Caki2 (cell line): ENCODE results near the gene TMEM138. TPM values are rescaled to one million over a fixed set of nuclear protein-coding genes. Genes with fewer than 3 reads are reported as not detected.

Experiments used
- DNase-seq: peaks from one replicate; pipeline ENCODE4 v3.0.0-alpha.2; 2015; ENCODE audit warnings: low read depth
- in situ Hi-C: cut with HindIII; loops from 2 replicates; pipeline ENCODE4 v1.10.0; 2016; ENCODE audit warnings: low sequenced_read_pairs, low pct_unique_long_range_greater_than_20kb, mixed read lengths
- total RNA-seq: library from RNA; depleted of rRNA; stranded (reverse); fragments of >200 nt; shearing (Covaris generic); gene quantifications from 2 replicates; pipeline ENCODE4 v1.2.3, GENCODE V29; 2014; ENCODE audit warnings: low replicate concordance; rRNA removed

Gene TMEM138
- 13.2 and 31.3 TPM in 2 replicates for total RNA-seq

DNA sequence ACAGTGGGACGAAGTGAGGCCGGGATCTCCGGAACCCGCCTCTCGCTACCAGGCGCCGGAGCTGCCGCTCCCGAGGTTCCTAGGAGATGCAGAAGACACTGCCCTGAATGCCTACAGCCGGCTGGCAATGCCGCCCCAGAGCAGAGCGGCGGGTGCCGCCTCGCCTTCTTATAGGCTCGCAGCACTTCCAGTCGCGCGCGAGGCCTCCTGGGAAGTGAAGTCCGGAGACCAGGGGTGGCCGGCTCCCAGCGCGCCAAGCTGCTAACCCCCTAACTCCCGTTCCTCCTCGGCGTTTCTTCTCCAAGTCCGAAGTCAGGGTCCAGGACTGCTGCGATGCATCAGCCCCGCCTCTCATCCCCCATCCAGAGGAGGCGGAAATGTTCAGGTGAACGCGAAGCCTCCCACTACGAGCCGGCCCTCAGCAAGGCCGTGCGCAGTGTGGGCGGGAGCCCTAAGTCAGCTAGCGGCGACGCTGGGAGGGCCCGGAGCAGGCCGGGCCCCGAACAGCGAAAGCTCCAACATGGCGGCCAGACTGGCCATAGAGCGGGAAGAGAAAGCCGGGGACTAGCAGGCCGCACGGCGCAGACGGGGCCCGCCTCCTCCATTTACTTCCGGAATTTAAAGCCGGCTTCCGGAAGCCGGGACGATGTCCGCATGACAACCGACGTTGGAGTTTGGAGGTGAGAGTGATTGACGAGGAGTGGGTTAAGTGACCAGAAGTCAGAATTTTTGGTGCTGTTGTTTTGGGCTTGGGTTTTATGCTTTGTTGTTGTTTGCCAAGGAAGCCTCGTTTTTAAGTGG is at the start of gene TMEM138, which contains the start of gene CYB561A3:
Gene TMEM138, plus strand, starts transcription at position 634 of the 801 bp plus-strand sequence. CDS start 2,017 bp downstream, outside the sequence.
Gene CYB561A3, minus strand, starts transcription at position 142 of the 801 bp plus-strand sequence. CDS start 5,169 bp downstream, outside the sequence.
- peak; percentile 93 for DNase-seq
- in situ Hi-C loops: no loop called here

DNA sequence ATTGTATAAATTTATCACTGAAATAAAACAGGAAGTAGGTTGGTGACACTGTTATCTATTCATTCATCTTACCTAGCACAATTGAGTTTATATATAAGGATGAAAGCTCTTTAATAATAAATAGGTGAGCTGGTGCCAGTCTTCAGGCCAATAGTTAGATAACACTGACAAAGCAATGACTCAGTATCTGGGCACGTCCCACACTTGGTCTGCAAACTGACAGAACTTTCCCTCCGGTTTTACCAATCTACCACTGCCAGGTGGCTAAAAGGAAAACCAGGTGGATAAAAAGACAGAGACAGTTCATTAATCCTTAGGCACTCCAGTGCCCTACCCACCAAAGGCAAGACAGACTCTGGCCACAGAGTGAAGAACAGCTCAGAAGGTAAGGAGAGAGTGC is 46.9 kb upstream of the TMEM138 start:
- DNase-seq: peak; percentile 19
- in situ Hi-C loops: no loop called here

DNA sequence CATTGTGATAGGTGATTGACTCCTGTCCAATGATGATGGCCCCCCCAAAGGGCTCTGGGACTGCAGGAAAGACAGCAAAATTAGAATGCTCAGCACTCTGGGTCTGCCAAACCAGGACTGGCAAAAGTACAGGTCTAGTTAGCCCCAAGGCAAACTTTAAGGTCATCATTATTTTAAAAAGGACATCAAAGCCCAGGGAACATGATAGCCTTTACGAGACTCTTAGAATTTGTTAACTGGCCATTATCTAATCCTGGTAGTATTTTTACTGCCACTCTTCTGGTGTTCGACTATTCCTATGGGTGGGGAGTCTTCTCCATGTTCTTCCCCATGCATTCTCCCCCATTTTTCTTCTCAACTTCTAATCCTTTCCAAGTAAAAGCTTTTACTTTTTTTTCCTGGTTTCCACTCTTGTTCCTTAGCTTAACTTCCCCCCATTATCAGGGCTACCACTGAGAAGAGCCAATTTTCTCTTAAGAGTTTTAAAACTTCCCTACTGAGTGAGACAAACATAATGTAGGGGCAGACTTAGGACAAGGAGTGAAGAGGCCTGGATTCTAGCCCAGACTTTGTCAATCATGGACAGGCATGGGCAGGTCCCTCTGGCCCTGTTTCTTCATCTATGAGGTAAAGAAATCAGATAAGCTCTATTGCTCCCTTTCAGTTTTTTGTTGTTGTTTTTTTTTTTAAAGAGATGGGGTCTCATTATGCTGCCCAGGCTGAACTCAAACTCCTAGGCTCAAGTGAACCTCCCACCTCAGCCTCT is 36.3 kb upstream of the TMEM138 start:
- in situ Hi-C loops: no loop called here
- no peak for DNase-seq

DNA sequence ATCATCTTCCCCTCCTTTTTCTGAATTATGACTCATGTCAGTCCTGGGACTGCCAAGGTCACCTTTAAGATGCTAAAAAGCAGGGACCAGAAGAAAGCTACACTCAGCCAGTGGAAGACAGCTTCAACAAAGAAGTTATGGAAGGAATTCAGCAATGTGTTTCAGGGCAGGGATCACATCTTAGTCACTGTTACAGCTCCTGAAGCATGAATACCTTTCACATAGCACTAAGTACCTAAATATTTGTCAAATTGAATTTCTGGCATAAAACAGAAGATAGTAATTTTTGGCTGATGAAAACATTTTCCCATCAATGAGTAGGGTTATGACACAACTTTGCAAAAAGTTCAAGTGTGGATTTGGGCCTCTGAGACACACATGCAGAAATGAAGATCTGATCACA is 34.5 kb upstream of the TMEM138 start:
- in situ Hi-C loops: no loop called here
- DNase-seq: no peak

DNA sequence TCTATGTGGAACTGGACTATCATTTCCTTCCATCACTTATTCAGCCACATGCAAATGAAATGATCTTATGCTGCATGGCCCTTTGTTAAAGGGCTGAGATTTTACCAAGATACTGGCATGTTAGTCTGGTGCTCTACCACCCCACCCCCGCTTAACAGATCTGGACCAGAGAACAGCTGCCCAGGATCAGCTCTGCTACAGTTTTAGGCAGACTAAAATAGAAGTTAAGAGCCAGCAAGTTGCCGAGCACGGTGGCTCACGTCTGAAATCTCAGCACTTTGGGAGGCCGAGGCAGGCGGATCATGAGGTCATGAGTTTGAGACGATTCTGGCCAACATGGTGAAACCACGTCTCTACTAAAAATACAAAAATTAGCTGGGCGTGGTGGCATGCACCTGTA is 33.8 kb upstream of the TMEM138 start:
- DNase-seq: no peak
- in situ Hi-C loops: no loop called here

DNA sequence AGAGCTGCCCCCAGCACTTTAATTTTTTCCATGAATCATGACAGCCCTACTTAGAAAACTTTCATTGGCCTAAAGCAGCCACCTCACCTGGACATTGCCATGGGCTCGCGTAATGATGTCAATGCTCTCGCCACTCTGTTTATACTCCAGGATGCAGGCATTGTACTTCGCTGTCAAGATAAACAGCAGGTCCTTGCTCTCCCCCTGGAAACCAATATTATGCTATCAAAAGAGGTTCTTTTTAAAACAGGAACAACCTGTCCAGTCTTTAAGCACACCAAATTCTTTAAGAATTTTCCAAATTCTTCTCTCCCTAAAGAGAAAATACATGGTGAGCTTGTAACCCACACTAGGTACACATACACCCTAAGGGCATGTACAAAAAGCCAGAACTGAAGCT is 32.3 kb upstream of the TMEM138 start:
- DNase-seq: no peak
- in situ Hi-C loops: no loop called here

DNA sequence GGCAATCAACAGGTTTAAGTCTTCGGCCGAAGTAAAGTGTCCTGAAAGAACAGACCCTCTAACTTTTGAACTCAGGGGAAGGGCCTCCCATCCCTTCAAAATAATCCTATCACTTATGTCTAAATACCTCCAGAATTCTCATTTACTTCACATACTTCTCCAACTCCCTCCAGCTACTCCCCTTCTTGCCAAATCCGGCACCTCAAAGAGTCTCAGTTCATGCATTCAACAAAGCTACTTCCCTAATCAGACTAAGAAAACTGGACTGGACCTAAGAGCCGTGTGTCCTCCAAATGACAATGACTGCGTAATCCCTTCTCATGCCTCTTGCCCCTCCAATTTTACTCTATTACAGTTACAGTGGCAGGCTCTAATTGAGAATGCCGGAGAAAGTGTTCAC is 30.5 kb upstream of the TMEM138 start:
- in situ Hi-C loops: no loop called here
- DNase-seq: no peak

DNA sequence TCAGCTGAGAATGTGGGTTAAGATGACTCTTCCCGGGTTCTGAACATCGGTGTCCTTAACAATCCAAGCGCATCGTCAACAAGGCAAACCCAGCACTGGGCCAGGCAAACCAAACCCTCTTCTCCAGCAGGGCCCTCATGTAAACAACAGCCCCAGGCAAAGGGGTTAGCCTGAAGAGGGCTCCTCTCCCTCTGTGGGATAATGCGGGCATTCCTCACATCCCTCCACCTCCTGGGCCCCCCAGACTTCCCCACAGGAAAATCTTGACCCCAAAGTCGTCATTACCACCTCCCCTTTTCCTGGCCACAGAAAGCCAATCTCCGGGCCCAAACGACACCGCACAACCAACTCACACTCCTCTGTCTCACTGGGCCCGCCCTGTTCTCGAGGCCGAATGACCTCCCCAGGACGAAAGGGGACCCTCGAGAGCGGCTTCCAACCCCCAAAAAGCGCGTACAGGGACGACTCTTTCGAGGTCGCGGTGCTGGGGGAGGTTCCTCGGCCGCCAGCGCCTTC is 29.8 kb upstream of the TMEM138 start:
- DNase-seq: no peak
- in situ Hi-C loops: no loop called here

DNA sequence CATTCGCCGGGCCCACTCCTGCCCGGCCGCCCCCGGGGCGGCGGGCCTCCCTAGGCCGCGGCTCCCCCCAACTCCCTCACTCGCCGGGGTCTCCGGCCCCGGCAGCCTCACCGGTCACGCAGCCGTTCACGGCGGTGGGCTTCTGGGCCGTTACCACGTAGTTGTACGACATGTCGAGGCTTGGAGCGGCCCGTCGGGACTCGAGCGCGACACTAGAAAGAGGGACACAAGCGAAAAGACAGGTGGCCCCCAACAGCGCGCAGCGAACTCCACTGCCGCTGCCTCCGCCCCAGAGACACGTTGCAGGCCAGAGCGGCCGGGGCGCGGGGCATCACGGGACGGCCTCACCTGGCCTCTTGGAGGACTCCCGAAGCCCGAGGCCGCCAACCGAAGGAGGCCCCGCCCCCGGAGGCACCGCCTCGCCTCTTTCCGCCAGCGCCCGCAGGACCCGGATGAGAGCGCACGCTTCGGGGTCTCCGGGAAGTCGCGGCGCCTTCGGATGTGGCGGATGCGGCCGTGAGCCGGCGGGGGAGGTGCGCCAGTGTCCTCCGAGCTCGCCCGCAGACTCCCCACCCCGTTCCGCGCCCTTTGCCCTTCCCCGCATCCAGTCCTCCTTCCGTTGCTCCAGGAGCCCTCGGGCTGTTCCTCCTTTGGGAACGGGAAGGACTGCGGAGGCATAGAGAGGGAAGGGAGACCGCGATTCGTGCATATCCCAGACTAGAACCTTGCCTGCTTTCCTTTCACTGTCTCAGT is 29.2 kb upstream of the TMEM138 start, which contains the start of the genes DDB1 and TKFC:
Gene DDB1, minus strand, starts transcription at position 309 of the 753 bp plus-strand sequence. Its CDS starts 137 bp downstream, at position 172.
Gene TKFC, plus strand, starts transcription at position 432 of the 753 bp plus-strand sequence. CDS start 1,501 bp downstream, outside the sequence.
- in situ Hi-C loops: no loop called here
- peak; percentile 84 for DNase-seq

DNA sequence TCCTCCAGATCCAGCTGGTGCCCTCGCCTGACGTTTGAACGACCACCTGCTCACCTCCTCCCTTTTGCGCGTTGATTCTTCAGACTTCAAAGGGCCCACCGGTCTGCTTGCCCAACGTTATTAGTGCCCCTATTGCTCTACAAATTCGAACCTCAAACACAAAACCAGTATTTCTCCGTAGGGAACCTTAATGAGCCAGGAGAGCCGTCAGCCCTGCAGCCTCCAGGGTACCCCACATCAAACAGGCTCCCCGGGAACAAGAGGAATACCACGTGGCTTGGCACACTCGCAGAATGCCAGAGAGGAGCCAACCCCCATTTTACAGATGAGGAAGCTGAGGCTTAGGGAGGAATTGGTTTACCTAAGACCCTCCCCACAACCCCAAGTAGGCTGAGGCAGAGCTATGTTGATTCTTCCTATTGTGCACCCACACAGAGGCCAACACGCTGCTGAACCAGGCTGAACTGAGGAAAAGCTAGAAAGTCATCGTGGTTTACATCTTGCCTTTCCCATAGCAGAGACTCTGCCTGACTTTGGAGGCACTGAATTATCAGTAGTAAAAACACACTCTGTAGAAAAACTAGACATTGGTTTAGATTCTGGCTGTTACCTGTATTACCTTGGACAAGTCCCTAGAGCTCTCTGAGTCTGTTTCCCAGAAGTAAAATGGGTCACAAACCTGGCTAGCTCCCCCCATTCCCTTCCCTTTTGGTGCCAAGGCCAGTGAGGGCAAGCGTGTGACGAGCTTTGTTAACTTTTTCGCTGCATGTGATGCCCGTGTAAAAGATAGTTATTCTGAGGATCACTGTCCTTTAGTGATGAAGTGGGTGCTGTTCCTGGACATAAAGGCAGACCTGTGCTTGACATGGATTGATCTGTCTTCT is 28.4 kb upstream of the TMEM138 start:
- in situ Hi-C loops: no loop called here
- no peak for DNase-seq

DNA sequence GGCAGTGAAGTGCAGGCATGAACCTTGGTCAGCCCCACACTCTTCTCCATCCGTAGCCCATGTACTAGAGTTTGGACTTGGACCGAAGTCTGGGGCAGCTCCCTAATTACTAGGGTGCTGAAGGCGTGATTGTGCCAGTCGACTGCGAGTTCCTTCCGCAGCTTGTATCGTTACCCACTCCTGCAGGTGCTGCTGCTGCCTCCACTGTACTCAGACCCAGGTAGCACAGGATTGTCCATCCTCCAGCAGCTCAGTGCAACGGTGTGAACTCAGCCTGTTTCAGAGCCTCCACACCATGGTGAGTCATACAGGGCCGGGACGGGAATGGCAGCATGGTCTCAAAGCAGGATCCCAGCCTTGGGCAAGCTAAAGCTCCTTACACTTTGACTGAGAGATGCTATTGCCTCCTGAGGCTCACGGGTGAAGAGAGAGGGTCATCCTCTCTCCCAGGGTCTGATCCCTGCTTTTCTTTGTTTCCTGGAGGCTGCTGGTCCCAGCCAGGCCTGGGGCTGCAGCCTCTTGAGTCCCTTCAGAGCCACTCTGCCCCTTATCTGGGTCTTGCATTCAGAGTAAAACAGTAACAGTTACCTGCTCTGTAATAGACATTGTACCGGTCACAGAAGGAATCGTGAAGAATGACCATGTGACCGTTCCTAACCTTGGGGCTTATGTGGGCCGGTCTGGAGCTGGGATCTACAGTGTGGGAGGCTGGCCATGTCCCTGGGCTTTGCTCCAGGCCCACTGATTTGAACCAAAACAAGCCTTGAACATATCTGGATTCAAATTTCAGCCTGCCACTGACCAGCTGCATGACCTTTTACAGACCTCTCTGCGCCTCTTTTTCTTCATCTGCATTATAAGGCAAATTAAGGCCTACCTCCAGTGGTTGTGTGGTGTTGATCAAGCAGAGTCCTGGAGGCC is 27.5 kb upstream of the TMEM138 start:
- in situ Hi-C loops: no loop called here
- DNase-seq: peak; percentile 14

DNA sequence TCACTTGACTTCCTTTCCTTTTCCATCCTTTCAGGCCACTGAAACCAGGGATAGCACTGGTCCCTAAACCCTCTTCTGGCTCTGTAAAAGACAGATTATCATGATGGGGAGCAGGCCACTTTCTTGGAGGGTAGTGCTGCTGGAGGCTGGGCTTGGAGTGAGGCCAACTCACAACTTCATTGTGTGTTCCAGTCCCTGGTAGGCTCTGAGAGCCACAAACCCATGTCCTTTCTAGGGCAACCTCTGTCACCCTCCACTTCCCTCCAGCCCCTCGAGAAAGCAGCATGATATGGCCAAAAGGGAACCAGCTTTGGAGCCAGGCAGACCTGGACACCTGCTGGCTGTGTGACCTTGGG is 26.8 kb upstream of the TMEM138 start:
- no peak for DNase-seq
- in situ Hi-C loops: no loop called here

DNA sequence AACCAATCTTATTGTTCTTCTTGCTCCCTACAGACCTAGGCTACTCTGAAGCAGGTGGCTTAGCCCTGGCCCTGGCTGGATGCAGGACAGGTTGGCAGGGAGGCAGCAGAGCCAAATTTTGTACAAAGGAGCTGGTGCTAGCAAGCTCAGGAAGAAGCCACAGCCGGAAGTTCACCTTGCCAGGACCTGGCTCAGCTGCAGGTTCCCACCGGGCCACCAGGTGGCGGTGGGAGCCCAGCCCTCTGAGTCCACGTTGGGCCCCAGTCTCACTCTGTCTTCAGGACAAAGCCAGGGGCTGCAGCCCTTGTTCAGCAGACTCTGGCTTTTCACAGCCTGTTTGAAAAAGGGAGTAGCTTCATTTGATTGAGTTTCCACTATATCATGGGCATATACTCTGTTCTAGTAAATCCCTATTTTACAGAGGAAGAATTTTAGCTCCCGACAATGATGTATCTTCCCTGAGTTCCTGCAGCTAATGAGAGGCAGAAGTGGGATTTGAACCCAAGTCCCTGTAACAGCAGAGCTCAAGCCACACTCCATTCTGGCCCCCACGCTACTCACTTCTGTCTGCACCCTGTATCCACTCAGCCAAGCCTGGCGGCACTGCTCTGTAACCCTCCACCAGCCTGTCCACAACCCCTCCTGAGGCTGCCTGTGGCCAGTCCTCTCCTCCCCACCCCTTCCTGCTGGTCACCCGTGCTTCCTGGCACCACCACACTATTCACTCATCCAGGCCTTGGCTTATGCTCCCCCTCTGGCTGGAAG is 25.8 kb upstream of the TMEM138 start:
- DNase-seq: peak; percentile 63
- in situ Hi-C loops: no loop called here

DNA sequence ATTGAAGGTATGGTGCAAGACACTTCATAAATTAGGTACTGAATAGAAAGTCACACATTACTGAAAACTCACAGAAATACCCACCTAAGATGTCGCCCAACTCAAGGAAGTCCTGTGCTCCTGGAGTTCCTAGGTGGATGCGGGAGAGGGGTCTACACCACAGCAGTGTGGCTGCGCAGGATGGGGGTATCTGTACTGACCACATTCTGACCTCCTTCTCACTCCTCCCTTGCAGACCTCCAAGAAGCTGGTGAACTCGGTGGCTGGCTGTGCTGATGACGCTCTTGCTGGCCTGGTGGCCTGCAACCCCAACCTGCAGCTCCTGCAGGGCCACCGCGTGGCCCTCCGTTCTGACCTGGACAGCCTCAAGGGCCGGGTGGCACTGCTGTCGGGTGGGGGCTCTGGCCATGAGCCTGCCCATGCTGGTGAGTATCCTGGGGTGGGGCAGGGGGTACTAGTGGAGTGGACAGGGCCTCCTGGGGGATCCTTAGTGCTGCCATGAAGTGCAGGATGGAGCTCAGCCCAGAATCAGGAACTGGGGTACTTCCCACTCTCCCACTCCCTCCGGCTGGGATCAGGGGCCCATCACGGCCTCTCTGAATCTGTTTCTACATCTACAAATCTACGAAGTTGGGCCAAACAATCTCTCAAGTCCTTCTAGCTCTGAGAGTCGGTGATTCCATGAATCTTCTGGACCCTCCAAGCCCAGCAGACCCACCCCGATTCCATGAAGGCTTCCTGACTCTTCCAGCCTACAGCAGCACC is 24.3 kb upstream of the TMEM138 start:
- DNase-seq: no peak
- in situ Hi-C loops: no loop called here
